ENCODE results near the gene COL13A1.

The COL13A1 gene

GRCh38 chr10:69963835-69964710 lies 162.4 kb downstream of the COL13A1 start:
- ATAC-seq, result no peak
- TF ChIP-seq RARB (CRISPR knock-in tag; IDR thresholded peaks at IDR 0.05) (no peak), ISL1 (CRISPR knock-in tag; IDR thresholded peaks at IDR 0.05) (no peak), PATZ1 (CRISPR knock-in tag; IDR thresholded peaks at IDR 0.05; ENCODE audit: borderline replicate concordance) (no peak), SNAI2 (CRISPR knock-in tag; IDR thresholded peaks at IDR 0.05) (no peak), GLIS3 (CRISPR knock-in tag; IDR thresholded peaks at IDR 0.05) (no peak), ZFP30 (CRISPR knock-in tag; IDR thresholded peaks at IDR 0.05) (no peak), CSDC2 (CRISPR knock-in tag; IDR thresholded peaks at IDR 0.05) (no peak), PPARA (CRISPR knock-in tag; IDR thresholded peaks at IDR 0.05; ENCODE audit: borderline replicate concordance) (no peak), BACH2 (CRISPR knock-in tag; IDR thresholded peaks at IDR 0.05; ENCODE audit: borderline replicate concordance) (no peak), ZFP3 (CRISPR knock-in tag; IDR thresholded peaks at IDR 0.05) (no peak), TSHZ2 (CRISPR knock-in tag; IDR thresholded peaks at IDR 0.05) (no peak)

GRCh38 chr10:69965086-69965485 lies 163.4 kb downstream of the COL13A1 start:
- TF ChIP-seq ZNF565 (CRISPR knock-in tag; conservative IDR thresholded peaks at IDR 0.05; ENCODE audit: low read depth) (no peak), ESRRG (CRISPR knock-in tag; IDR thresholded peaks at IDR 0.05) (no peak), SNAI2 (CRISPR knock-in tag; IDR thresholded peaks at IDR 0.05) (no peak), PATZ1 (CRISPR knock-in tag; IDR thresholded peaks at IDR 0.05; ENCODE audit: borderline replicate concordance) (no peak), TCF4 (CRISPR knock-in tag; IDR thresholded peaks at IDR 0.05; ENCODE audit: borderline replicate concordance) (no peak), CREB5 (CRISPR knock-in tag; IDR thresholded peaks at IDR 0.05; ENCODE audit: low read depth) (no peak), PPARA (CRISPR knock-in tag; IDR thresholded peaks at IDR 0.05; ENCODE audit: borderline replicate concordance) (no peak), OSR1 (CRISPR knock-in tag; IDR thresholded peaks at IDR 0.05) (no peak), ARNTL (CRISPR knock-in tag; IDR thresholded peaks at IDR 0.05; ENCODE audit: borderline replicate concordance, low read depth) (no peak), TOX (CRISPR knock-in tag; IDR thresholded peaks at IDR 0.05; ENCODE audit: borderline replicate concordance) (no peak), BACH2 (CRISPR knock-in tag; IDR thresholded peaks at IDR 0.05; ENCODE audit: borderline replicate concordance) (no peak), ZNF8 (CRISPR knock-in tag; IDR thresholded peaks at IDR 0.05) (no peak), ZC3H10 (CRISPR knock-in tag; IDR thresholded peaks at IDR 0.05) (no peak), ISL1 (CRISPR knock-in tag; IDR thresholded peaks at IDR 0.05) (no peak), POU6F1 (CRISPR knock-in tag; IDR thresholded peaks at IDR 0.05; ENCODE audit: borderline replicate concordance, low read depth) (no peak), ZFP30 (CRISPR knock-in tag; IDR thresholded peaks at IDR 0.05) (no peak)
- no peak for ATAC-seq

All from SK-N-SH treated with all-trans-retinoic acid at 6 μM for 48 hours (cell line).